Esophagus (tissue), 2 donors: Measurements from ENCODE around the gene MFAP1. TPM values are rescaled to one million over a fixed set of nuclear protein-coding genes. Genes with fewer than 3 reads are reported as not detected.

ENCODE experiments used
- H3K27ac ChIP-seq, 2 donors: one replicate each; pipeline ENCODE4 v1.5.1; 2013; ENCODE audit warnings: low read depth in 2 of 2, mild to moderate bottlenecking in 2 of 2, inconsistent platforms in 1 of 2, low read length in 1 of 2, moderate library complexity in 1 of 2
- H3K27me3 ChIP-seq, 2 donors: one replicate each; pipeline ENCODE4 v1.6.1; 2013; ENCODE audit warnings: low read length in 2 of 2, control low read depth in 1 of 2, mild to moderate bottlenecking in 1 of 2; ENCODE audit not compliant: insufficient read depth in 2 of 2, control insufficient read depth in 1 of 2
- H3K36me3 ChIP-seq, 2 donors: one replicate each; pipeline ENCODE4 v1.6.1; 2013; ENCODE audit warnings: low read length in 1 of 2; ENCODE audit not compliant: control insufficient read depth in 2 of 2, insufficient read depth in 2 of 2
- H3K4me1 ChIP-seq, 2 donors: one replicate each; pipeline ENCODE4 v1.6.1; 2013; ENCODE audit warnings: low read length in 1 of 2; ENCODE audit not compliant: control insufficient read depth in 2 of 2, insufficient read depth in 2 of 2
- H3K4me3 ChIP-seq, 2 donors: one replicate each; pipeline ENCODE4 v1.5.1; 2013; ENCODE audit warnings: low read length in 2 of 2, mild to moderate bottlenecking in 2 of 2, low read depth in 1 of 2, moderate library complexity in 1 of 2
- H3K9me3 ChIP-seq, 2 donors: one replicate each; pipeline ENCODE4 v1.6.1; 2013; ENCODE audit warnings: mild to moderate bottlenecking in 2 of 2, low read depth in 1 of 2, low read length in 1 of 2, moderate library complexity in 1 of 2; ENCODE audit not compliant: control insufficient read depth in 2 of 2, insufficient read depth in 1 of 2
- WGBS, 2 donors: extraction: QIAGEN DNeasy Blood & Tissue Kit; methylation state at CpG; one replicate each; pipeline ENCODE4 v1.1.7; 2013; 5-methylcytosine and 5-hydroxymethylcytosine counted together
- polyA plus RNA-seq, 2 donors: library from polyadenylated mRNA; stranded (reverse); fragments of 200-250 nt; gene quantifications; one replicate each; pipeline ENCODE4 v1.2.3, GENCODE V29; 2013
- donor health status: healthy with polysubstance abuse.
- donor health status: Bipolar disorder and iron deficiency.

MFAP1 gene
- polyA plus RNA-seq, 2 donors, result 7.7 to 16.8 TPM

- no peaks in the 10 kb centered on the region for H3K27me3 ChIP-seq
- peaks cover 7% of the 10 kb centered on the region in 2 donors for H3K36me3 ChIP-seq
- no peak overlapping the region for H3K4me3 ChIP-seq
- H3K4me1 ChIP-seq, result peaks cover 0 to 10% of the 10 kb centered on the region in 2 donors
- H3K27ac ChIP-seq, result peak overlapping the region; percentile 61 to 95
- 84 to 87% methylated on average over 16 of the region's 16 CpGs for WGBS, 2 donors
- no peaks in the 10 kb centered on the region for H3K9me3 ChIP-seq
Observed at GRCh38 chr15:43799209-43799944, 25.1 kb downstream of the MFAP1 start.

- H3K4me3 ChIP-seq, result no peak overlapping the region
- 91% methylated on average over 3 of the region's 3 CpGs for WGBS, 2 donors
- H3K36me3 ChIP-seq, result peaks cover 7 to 13% of the 10 kb centered on the region in 2 donors
- peak overlapping the region in 1 of 2 donors; percentile 2 for H3K27ac ChIP-seq
- H3K4me1 ChIP-seq, result peaks cover 4 to 14% of the 10 kb centered on the region in 2 donors
- no peaks in the 10 kb centered on the region for H3K9me3 ChIP-seq
- no peaks in the 10 kb centered on the region for H3K27me3 ChIP-seq
Observed at GRCh38 chr15:43796566-43796965, 27.9 kb downstream of the MFAP1 start.

- Histone ChIP-seq H3K4me3 (no peak overlapping the region), H3K4me1 (peaks cover 4 to 14% of the 10 kb centered on the region in 2 donors), H3K9me3 (no peaks in the 10 kb centered on the region), H3K27ac (no peak overlapping the region), H3K36me3 (peaks cover 7 to 13% of the 10 kb centered on the region in 2 donors), H3K27me3 (no peaks in the 10 kb centered on the region)
Observed at GRCh38 chr15:43795997-43796396, 28.5 kb downstream of the MFAP1 start.

- no peak overlapping the region for H3K4me3 ChIP-seq
- H3K9me3 ChIP-seq, result no peaks in the 10 kb centered on the region
- peaks cover 7 to 13% of the 10 kb centered on the region in 2 donors for H3K36me3 ChIP-seq
- H3K27me3 ChIP-seq, result no peaks in the 10 kb centered on the region
- H3K27ac ChIP-seq, result peak overlapping the region in 1 of 2 donors; percentile 15
- H3K4me1 ChIP-seq, result peaks cover 4 to 14% of the 10 kb centered on the region in 2 donors
- 86 to 91% methylated on average over 2 of the region's 2 CpGs for WGBS, 2 donors
Observed at GRCh38 chr15:43795197-43795596, 29.3 kb downstream of the MFAP1 start.

- H3K4me3 ChIP-seq, result no peak overlapping the region
- H3K27ac ChIP-seq, result peak overlapping the region in 1 of 2 donors; percentile 16
- peaks cover 7 to 13% of the 10 kb centered on the region in 2 donors for H3K36me3 ChIP-seq
- peaks cover 4 to 9% of the 10 kb centered on the region in 2 donors for H3K4me1 ChIP-seq
- H3K9me3 ChIP-seq, result no peaks in the 10 kb centered on the region
- 75 to 79% methylated on average over 9 of the region's 9 CpGs for WGBS, 2 donors
- no peaks in the 10 kb centered on the region for H3K27me3 ChIP-seq
Observed at GRCh38 chr15:43794269-43795037, 30.0 kb downstream of the MFAP1 start.

GRCh38 chr15:43793647-43794046 is 30.8 kb downstream of the MFAP1 start:
- 79 to 81% methylated on average over 10 of the region's 10 CpGs for WGBS, 2 donors
- Histone ChIP-seq H3K9me3 (no peaks in the 10 kb centered on the region), H3K27ac (peak overlapping the region; percentile 93 to 95), H3K4me3 (peak overlapping the region in 1 of 2 donors; percentile 94), H3K36me3 (peaks cover 7 to 13% of the 10 kb centered on the region in 2 donors), H3K4me1 (peaks cover 4 to 7% of the 10 kb centered on the region in 2 donors), H3K27me3 (no peaks in the 10 kb centered on the region)

- H3K27me3 ChIP-seq, result no peaks in the 10 kb centered on the region
- H3K27ac ChIP-seq, result peak overlapping the region; percentile 93 to 95
- WGBS, 2 donors, result 1% methylated on average over 33 of the region's 33 CpGs
- H3K36me3 ChIP-seq, result peaks cover 7 to 13% of the 10 kb centered on the region in 2 donors
- H3K4me1 ChIP-seq, result peaks cover 4 to 7% of the 10 kb centered on the region in 2 donors
- H3K4me3 ChIP-seq, result peak overlapping the region; percentile 92 to 94
- H3K9me3 ChIP-seq, result no peaks in the 10 kb centered on the region
Observed at GRCh38 chr15:43792761-43793476, 31.6 kb downstream of the MFAP1 start.

GRCh38 chr15:43791993-43792760 is 32.3 kb downstream of the MFAP1 start, which contains the start of gene SERF2:
Gene SERF2, plus strand, starts transcription at chr15:43792320. Its CDS starts 57 bp downstream, at chr15:43792377.
- H3K4me3 ChIP-seq, result peak within 1 kb of the TSS; percentile 92 to 94
- H3K36me3 ChIP-seq, result peaks cover 7 to 13% of the 10 kb centered on the region in 2 donors
- H3K4me1 ChIP-seq, result peaks cover 4 to 7% of the 10 kb centered on the region in 2 donors
- no peaks in the 10 kb centered on the region for H3K27me3 ChIP-seq
- H3K27ac ChIP-seq, result peak within 1 kb of the TSS; percentile 93 to 95
- 1% methylated on average over 57 to 66 of the region's 66 CpGs for WGBS, 2 donors
- no peaks in the 10 kb centered on the region for H3K9me3 ChIP-seq
